Activated naive CD4-positive, alpha-beta T cell treated with anti-CD3 and anti-CD28 coated beads, Interleukin-2, amount 10 ng/mL, durations not matched to agents 7 days and 5 days (primary cell): ENCODE results near the gene ZNF324B.
"Not testable (repeated sequence)": the region's sequence is repeated elsewhere in the genome, so short reads cannot be mapped to it uniquely, and the experiment has no call there.

Experiments
- CTCF ChIA-PET: fragments of 350-600 bp; sonication (Branson Sonifier 250); formaldehyde crosslinking; loops from one replicate; lab custom pipeline; 2021; ENCODE audit warnings: antibody characterized with exemption; lab: Charles Lee
- DNase-seq: peaks from one replicate; pipeline ENCODE4 v3.0.0-alpha.2; 2020
- H3K27ac Mint-ChIP-seq: one replicate; pipeline ENCODE4 v1.8.0; 2021; ENCODE audit warnings: mild to moderate bottlenecking, moderate library complexity, mixed read lengths
- H3K27me3 Mint-ChIP-seq: one replicate; pipeline ENCODE4 v1.8.0; 2021; ENCODE audit warnings: mild to moderate bottlenecking, mixed read lengths
- H3K36me3 Mint-ChIP-seq: one replicate; pipeline ENCODE4 v1.8.0; 2021; ENCODE audit warnings: mixed read lengths
- H3K4me1 Mint-ChIP-seq: one replicate; pipeline ENCODE4 v1.8.0; 2021; ENCODE audit warnings: mixed read lengths
- H3K4me3 Mint-ChIP-seq: one replicate; pipeline ENCODE4 v1.8.0; 2021; ENCODE audit warnings: mild to moderate bottlenecking, moderate library complexity, mixed read lengths
- H3K9me3 Mint-ChIP-seq: one replicate; pipeline ENCODE4 v1.8.0; 2021; ENCODE audit warnings: mixed read lengths

The ZNF324B gene

DNA sequence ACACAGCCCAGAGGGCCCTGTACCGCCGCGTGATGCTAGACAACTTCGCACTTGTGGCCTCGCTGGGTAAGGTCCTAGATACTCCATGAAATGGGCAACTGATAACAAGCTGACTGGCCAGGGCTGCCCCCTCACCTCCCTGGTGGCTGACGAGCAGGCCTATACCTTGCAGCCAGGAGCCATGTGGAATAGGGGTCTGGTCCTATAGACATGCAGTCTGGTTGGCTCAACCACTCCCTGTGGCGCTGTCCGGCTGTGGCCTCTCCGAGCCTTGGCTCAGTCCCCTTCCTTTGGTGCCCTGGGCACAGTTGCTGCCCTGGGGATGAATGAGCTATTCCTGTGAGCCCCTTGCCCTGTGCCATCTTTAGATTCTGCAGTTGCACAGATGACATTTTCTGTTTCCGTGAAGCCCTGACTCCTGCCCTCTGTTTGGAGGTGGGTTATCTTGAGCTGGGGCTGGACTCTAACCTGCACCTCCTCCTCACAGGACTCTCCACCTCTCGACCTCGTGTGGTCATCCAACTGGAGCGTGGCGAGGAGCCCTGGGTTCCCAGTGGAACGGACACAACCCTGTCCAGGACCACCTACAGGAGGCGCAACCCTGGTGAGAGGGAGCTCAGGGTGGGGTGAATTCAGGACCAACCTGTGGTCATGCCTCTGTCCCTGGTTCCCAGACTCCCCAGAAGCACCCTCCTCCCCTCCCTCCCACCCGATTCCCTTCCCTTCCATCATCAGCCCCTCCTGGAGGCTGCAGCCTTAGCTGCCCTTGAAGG is 18.0 kb downstream of the ZNF324B start:
- CTCF ChIA-PET: interaction anchor here (1.1 kb wide), 1 partner anchor 45 kb away, joined by 3 read pairs; no protein-coding TSS in a partner anchor
- no peak for DNase-seq
- peaks cover 14% of the 10 kb centered on the region for H3K27me3 Mint-ChIP-seq
- no peaks in the 10 kb centered on the region for H3K9me3 Mint-ChIP-seq
- H3K36me3 Mint-ChIP-seq: peaks cover 17% of the 10 kb centered on the region
- peak overlapping the region; percentile 81 for H3K4me3 Mint-ChIP-seq
- no peak overlapping the region for H3K27ac Mint-ChIP-seq
- peaks cover 30% of the 10 kb centered on the region for H3K4me1 Mint-ChIP-seq

GRCh38 chr19:58470837-58471543 is 19.6 kb downstream of the ZNF324B start:
- H3K9me3 Mint-ChIP-seq, CTCF ChIA-PET, DNase-seq, H3K4me3 Mint-ChIP-seq, H3K27me3 Mint-ChIP-seq, H3K27ac Mint-ChIP-seq: not testable (repeated sequence)
- H3K4me1 Mint-ChIP-seq: peaks cover 43% of the 10 kb centered on the region
- H3K36me3 Mint-ChIP-seq: peaks cover 17% of the 10 kb centered on the region

GRCh38 chr19:58471736-58472135 is 20.3 kb downstream of the ZNF324B start:
- peaks cover 17% of the 10 kb centered on the region for H3K36me3 Mint-ChIP-seq
- H3K27me3 Mint-ChIP-seq: peaks cover 1% of the 10 kb centered on the region
- CTCF ChIA-PET: no interaction called here
- DNase-seq: no peak
- peaks cover 44% of the 10 kb centered on the region for H3K4me1 Mint-ChIP-seq
- H3K27ac Mint-ChIP-seq: no peak overlapping the region
- H3K4me3 Mint-ChIP-seq: no peak overlapping the region
- H3K9me3 Mint-ChIP-seq: no peaks in the 10 kb centered on the region

GRCh38 chr19:58473775-58474174 is 22.4 kb downstream of the ZNF324B start:
- H3K4me1 Mint-ChIP-seq: peaks cover 35% of the 10 kb centered on the region
- no peaks in the 10 kb centered on the region for H3K9me3 Mint-ChIP-seq
- no peak overlapping the region for H3K27ac Mint-ChIP-seq
- CTCF ChIA-PET: no interaction called here
- no peak for DNase-seq
- H3K36me3 Mint-ChIP-seq: peaks cover 14% of the 10 kb centered on the region
- no peak overlapping the region for H3K4me3 Mint-ChIP-seq
- H3K27me3 Mint-ChIP-seq: no peaks in the 10 kb centered on the region

- H3K36me3 Mint-ChIP-seq: peaks cover 12% of the 10 kb centered on the region
- H3K9me3 Mint-ChIP-seq: no peaks in the 10 kb centered on the region
- peak overlapping the region; percentile 94 for H3K4me3 Mint-ChIP-seq
- H3K27me3 Mint-ChIP-seq: no peaks in the 10 kb centered on the region
- CTCF ChIA-PET: no interaction called here
- no peak for DNase-seq
- H3K27ac Mint-ChIP-seq: no peak overlapping the region
- peaks cover 34% of the 10 kb centered on the region for H3K4me1 Mint-ChIP-seq
These were observed 23.0 kb downstream of the ZNF324B start for GRCh38 chr19:58474291-58474996.

DNA sequence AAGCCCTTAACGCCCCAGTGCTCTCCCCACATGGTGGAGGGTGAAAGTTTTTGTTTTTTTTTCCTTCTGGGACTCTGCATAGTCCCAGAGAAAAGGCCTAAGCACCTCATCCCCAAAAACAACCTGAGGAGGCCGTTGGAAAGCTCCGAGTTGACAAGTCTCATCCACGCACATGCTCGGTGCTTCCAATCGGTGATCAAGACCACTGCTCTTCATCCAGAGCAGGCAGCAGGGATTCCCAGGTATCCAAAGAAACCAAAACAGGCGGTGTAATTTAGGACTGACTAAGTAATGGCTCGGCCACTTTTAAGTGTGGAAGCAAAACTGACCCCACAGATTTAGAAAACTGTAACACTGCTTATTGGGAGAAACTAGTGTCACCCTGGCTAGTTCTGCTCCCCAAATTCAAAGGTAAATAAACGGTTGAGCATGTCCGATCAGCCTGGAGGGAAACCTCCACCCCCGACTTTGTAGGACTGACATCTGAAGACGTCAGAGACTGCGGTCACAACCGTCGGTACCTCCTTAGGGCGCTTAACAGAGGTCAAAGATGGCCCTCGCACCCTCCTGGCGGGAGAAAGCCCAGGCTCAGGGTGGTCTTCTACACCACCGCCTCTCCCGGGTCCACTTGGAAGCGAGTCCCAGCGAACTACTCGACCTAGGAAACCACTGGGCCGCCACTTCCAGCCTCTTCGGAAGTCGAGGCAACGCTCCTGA is 23.7 kb downstream of the ZNF324B start:
- DNase-seq: no peak
- peaks cover 34% of the 10 kb centered on the region for H3K4me1 Mint-ChIP-seq
- H3K4me3 Mint-ChIP-seq: peak overlapping the region; percentile 94
- H3K27ac Mint-ChIP-seq: peak overlapping the region; percentile 98
- CTCF ChIA-PET: no interaction called here
- no peaks in the 10 kb centered on the region for H3K9me3 Mint-ChIP-seq
- no peaks in the 10 kb centered on the region for H3K27me3 Mint-ChIP-seq
- peaks cover 12% of the 10 kb centered on the region for H3K36me3 Mint-ChIP-seq

DNA sequence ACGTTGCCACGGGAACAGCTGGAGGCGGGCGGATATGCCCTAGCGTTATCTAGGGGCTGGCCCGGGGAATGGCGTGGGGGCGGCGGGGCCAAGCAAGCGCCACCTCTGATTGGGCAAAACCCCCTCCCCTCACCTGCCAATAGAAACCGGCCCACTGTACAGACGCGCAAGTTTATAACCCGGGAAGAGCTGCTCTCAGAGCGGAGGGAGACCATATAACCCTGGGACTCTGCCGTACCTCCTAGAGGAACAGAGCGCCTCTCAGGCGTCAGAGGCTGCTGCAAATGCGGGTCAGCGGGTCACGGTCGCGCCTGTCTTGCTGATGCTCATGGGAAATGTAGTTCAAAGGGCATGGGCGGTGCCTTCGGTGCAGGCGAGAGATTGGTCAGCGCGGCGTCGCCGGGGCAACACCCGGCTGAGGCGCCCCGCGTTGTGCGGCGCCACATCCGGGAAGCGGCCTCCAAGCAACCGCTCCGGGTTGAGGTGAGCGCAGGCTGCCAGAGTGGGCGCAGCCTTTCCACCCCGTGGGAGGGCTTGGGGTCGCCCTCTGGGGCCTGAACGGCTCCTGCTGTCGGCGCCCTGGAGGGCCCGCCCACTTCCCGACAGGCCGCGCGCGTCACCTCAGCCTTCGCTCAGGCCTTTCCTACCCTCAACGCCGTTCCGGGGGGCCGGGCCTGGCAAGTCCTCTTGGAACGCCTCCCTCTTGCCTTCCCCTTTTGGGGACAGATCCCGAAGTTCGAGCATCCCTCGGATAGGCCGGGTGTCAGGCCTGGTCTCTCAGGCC is 24.5 kb downstream of the ZNF324B start, which contains the start of gene ZNF446:
Gene ZNF446, plus strand, starts transcription at position 639 of the 784 bp plus-strand sequence. CDS start 867 bp downstream, outside the sequence.
- peak within 1 kb of the TSS; percentile 94 for H3K4me3 Mint-ChIP-seq
- H3K27ac Mint-ChIP-seq: peak within 1 kb of the TSS; percentile 98
- CTCF ChIA-PET: no interaction called here
- peaks cover 34% of the 10 kb centered on the region for H3K4me1 Mint-ChIP-seq
- no peaks in the 10 kb centered on the region for H3K9me3 Mint-ChIP-seq
- DNase-seq: peak; percentile 98
- peaks cover 8% of the 10 kb centered on the region for H3K36me3 Mint-ChIP-seq
- no peaks in the 10 kb centered on the region for H3K27me3 Mint-ChIP-seq

- CTCF ChIA-PET: no interaction called here
- H3K9me3 Mint-ChIP-seq: no peaks in the 10 kb centered on the region
- H3K27ac Mint-ChIP-seq: peak overlapping the region; percentile 98
- peaks cover 34% of the 10 kb centered on the region for H3K4me1 Mint-ChIP-seq
- H3K36me3 Mint-ChIP-seq: peaks cover 7% of the 10 kb centered on the region
- H3K4me3 Mint-ChIP-seq: peak overlapping the region; percentile 94
- DNase-seq: peak; percentile 35
- H3K27me3 Mint-ChIP-seq: no peaks in the 10 kb centered on the region
These were observed 25.1 kb downstream of the ZNF324B start for GRCh38 chr19:58476498-58477015.

DNA sequence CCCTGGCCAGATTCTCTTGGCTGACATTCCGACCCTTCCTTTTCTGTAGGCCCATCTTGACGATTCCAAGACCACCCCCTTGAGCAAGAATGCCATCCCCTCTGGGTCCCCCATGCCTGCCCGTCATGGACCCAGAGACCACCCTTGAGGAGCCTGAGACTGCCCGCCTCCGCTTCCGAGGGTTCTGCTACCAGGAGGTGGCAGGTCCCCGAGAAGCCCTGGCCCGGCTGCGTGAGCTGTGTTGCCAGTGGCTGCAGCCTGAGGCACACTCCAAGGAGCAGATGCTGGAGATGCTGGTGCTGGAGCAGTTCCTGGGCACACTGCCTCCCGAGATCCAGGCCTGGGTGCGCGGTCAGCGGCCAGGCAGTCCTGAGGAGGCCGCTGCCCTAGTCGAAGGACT is 25.7 kb downstream of the ZNF324B start:
- Mint-ChIP-seq H3K9me3 (no peaks in the 10 kb centered on the region), H3K36me3 (peaks cover 7% of the 10 kb centered on the region), H3K4me1 (peaks cover 34% of the 10 kb centered on the region), H3K27ac (peak overlapping the region; percentile 98), H3K4me3 (peak overlapping the region; percentile 94), H3K27me3 (no peaks in the 10 kb centered on the region)
- CTCF ChIA-PET: no interaction called here
- no peak for DNase-seq

DNA sequence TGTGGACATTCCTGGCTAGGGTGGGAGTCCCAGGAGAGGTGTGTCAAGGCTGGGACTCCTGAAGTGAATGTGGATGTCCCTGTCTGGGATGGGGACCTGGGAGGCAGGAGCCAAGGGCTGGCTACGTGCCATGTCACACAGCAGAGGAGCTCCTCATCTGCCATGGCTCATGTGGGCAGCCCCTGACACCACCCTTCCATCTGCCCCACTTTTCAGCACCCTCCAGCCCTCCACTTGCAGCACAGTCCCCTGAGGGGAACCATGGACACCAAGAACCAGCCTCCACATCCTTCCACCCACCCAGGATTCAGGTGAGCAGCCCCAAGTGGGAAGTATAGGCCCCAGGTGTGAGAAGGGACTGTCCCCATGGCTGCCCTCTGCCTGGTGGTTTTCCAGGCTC is 26.4 kb downstream of the ZNF324B start:
- no peaks in the 10 kb centered on the region for H3K27me3 Mint-ChIP-seq
- CTCF ChIA-PET: no interaction called here
- DNase-seq: no peak

GRCh38 chr19:58479303-58479702 is 27.9 kb downstream of the ZNF324B start:
- Mint-ChIP-seq H3K4me3 (no peak overlapping the region), H3K36me3 (peaks cover 2% of the 10 kb centered on the region), H3K27ac (no peak overlapping the region), H3K9me3 (no peaks in the 10 kb centered on the region), H3K4me1 (peaks cover 29% of the 10 kb centered on the region), H3K27me3 (no peaks in the 10 kb centered on the region)
- DNase-seq: no peak
- CTCF ChIA-PET: no interaction called here

More for the DNA sequence above, 26.4 kb downstream of the ZNF324B start:
- peaks cover 3% of the 10 kb centered on the region for H3K36me3 Mint-ChIP-seq
- H3K4me1 Mint-ChIP-seq: peaks cover 34% of the 10 kb centered on the region
- H3K27ac Mint-ChIP-seq: no peak overlapping the region
- no peak overlapping the region for H3K4me3 Mint-ChIP-seq
- H3K9me3 Mint-ChIP-seq: no peaks in the 10 kb centered on the region

- Mint-ChIP-seq H3K36me3 (peaks cover 2% of the 10 kb centered on the region), H3K4me1 (peaks cover 22% of the 10 kb centered on the region), H3K27me3 (no peaks in the 10 kb centered on the region), H3K27ac (no peak overlapping the region), H3K9me3 (no peaks in the 10 kb centered on the region), H3K4me3 (no peak overlapping the region)
- no peak for DNase-seq
- CTCF ChIA-PET: no interaction called here
These were observed 28.5 kb downstream of the ZNF324B start for GRCh38 chr19:58479736-58480480.

GRCh38 chr19:58480481-58480830 is 29.0 kb downstream of the ZNF324B start:
- H3K4me1 Mint-ChIP-seq: peaks cover 17% of the 10 kb centered on the region
- H3K36me3 Mint-ChIP-seq: peaks cover 2% of the 10 kb centered on the region
- no peaks in the 10 kb centered on the region for H3K27me3 Mint-ChIP-seq
- H3K4me3 Mint-ChIP-seq: no peak overlapping the region
- DNase-seq: no peak
- H3K9me3 Mint-ChIP-seq: no peaks in the 10 kb centered on the region
- no peak overlapping the region for H3K27ac Mint-ChIP-seq
- CTCF ChIA-PET: no interaction called here
